HepG2 (cell line): ENCODE data around the gene PTBP2. TPM values are rescaled to one million over a fixed set of nuclear protein-coding genes. Genes with fewer than 3 reads are reported as not detected.

Experiments used
- AGO2 ChIP-seq: fragments of 200-400 bp; formaldehyde crosslinking; optimal IDR thresholded peaks from 2 replicates; pipeline ENCODE3; 2017; ENCODE audit warnings: mild to moderate bottlenecking, low read depth, low read length, moderate library complexity
- CBX1 ChIP-seq: IDR thresholded peaks from one replicate; pipeline ENCODE4 v1.6.1; 2016; ENCODE audit warnings: antibody characterized with exemption, low read depth
- GABPB1 ChIP-seq: IDR thresholded peaks from 2 replicates; pipeline ENCODE4 v1.6.1; 2016; ENCODE audit warnings: mild to moderate bottlenecking, missing genetic modification reagents, moderate library complexity, missing compliant biosample characterization
- HNF4A ChIP-seq: sonication (generic); formaldehyde crosslinking; IDR thresholded peaks from 2 replicates; pipeline ENCODE4 v1.4.0; 2020; ENCODE audit warnings: missing genetic modification reagents
- KAT8 ChIP-seq: IDR thresholded peaks from 2 replicates; pipeline ENCODE4 v1.6.1; 2016; ENCODE audit warnings: missing genetic modification reagents, missing compliant biosample characterization
- REXO4 ChIP-seq: sonication (generic); formaldehyde crosslinking; IDR thresholded peaks from 2 replicates; pipeline ENCODE4 v1.8.0; 2022; ENCODE audit warnings: missing genetic modification reagents, mild to moderate bottlenecking, borderline replicate concordance
- SNRNP70 ChIP-seq: fragments of 200-400 bp; formaldehyde crosslinking; IDR thresholded peaks from 2 replicates; pipeline ENCODE4 v1.6.1; 2017; ENCODE audit warnings: mild to moderate bottlenecking, low read depth, low read length, moderate library complexity
- TOPORS ChIP-seq: sonication (generic); formaldehyde crosslinking; IDR thresholded peaks from 2 replicates; pipeline ENCODE4 v1.8.0; 2023; ENCODE audit warnings: mild to moderate bottlenecking, missing genetic modification reagents
- YEATS4 ChIP-seq: sonication (generic); formaldehyde crosslinking; IDR thresholded peaks from 2 replicates; pipeline ENCODE4 v1.4.0; 2020; ENCODE audit warnings: missing genetic modification reagents, borderline replicate concordance
- ZNF232 ChIP-seq: sonication (generic); formaldehyde crosslinking; IDR thresholded peaks from 2 replicates; pipeline ENCODE4 v1.4.0; 2020; ENCODE audit warnings: missing genetic modification reagents, borderline replicate concordance
- ZNF296 ChIP-seq: sonication (generic); formaldehyde crosslinking; conservative IDR thresholded peaks from 2 replicates; pipeline ENCODE4 v1.5.0; 2020; ENCODE audit warnings: mild to moderate bottlenecking, missing genetic modification reagents
- ZNF607 ChIP-seq: sonication (generic); formaldehyde crosslinking; IDR thresholded peaks from 2 replicates; pipeline ENCODE4 v1.5.1; 2020; ENCODE audit warnings: missing genetic modification reagents, mild to moderate bottlenecking, borderline replicate concordance
- ZNF678 ChIP-seq: sonication (generic); formaldehyde crosslinking; IDR thresholded peaks from 2 replicates; pipeline ENCODE4 v1.4.0; 2020; ENCODE audit warnings: mild to moderate bottlenecking, missing genetic modification reagents
- ZNF883 ChIP-seq: sonication (generic); formaldehyde crosslinking; IDR thresholded peaks from 2 replicates; pipeline ENCODE4 v1.5.1; 2020; ENCODE audit warnings: mild to moderate bottlenecking, missing genetic modification reagents; ENCODE audit errors: not compliant biosample characterization
- polyA plus RNA-seq, 8 experiments: library from polyadenylated mRNA; depleted of rRNA in 3 of 8; stranded (reverse) in 7 of 8; unstranded in 1 of 8; fragments of >200 nt; fragmentation: Illumina TruSeq in 4 of 8; extraction: Trizol in 4 of 8; gene quantifications; 2 replicates each; pipeline versions ENCODE4 v1.2.1 to v1.2.3, GENCODE V29; 2011 to 2016; ENCODE audit warnings: low read depth in 4 of 8, missing spikeins in 1 of 8, mixed read lengths in 1 of 8; ENCODE audit not compliant: insufficient read depth in 1 of 8
- total RNA-seq, 5 experiments: library from RNA; depleted of rRNA; stranded (reverse); fragments of >200 nt; fragmentation: Illumina TruSeq; extraction: Trizol; gene quantifications; 2 replicates each; pipeline ENCODE4 v1.2.3, GENCODE V29; 2016; ENCODE audit warnings: low read depth in 1 of 5
- TF ChIP-seq, protein P1 (sequence below): sonication (generic); formaldehyde crosslinking; conservative IDR thresholded peaks from 2 replicates; pipeline ENCODE4 v1.5.0; 2020; ENCODE audit warnings: missing genetic modification reagents
- TF ChIP-seq, protein P2 (sequence below): IDR thresholded peaks from 2 replicates; pipeline ENCODE4 v1.6.1; 2016; ENCODE audit warnings: low read depth, missing genetic modification reagents, missing compliant biosample characterization
- TF ChIP-seq, protein P3 (sequence below): sonication (generic); formaldehyde crosslinking; IDR thresholded peaks from 2 replicates; pipeline ENCODE4 v1.5.0; 2020; ENCODE audit warnings: mild to moderate bottlenecking, missing genetic modification reagents
- TF ChIP-seq, protein P4 (sequence below): IDR thresholded peaks from 2 replicates; pipeline ENCODE4 v1.6.1; 2012; ENCODE audit warnings: inconsistent platforms

The PTBP2 gene
- total and polyA plus RNA-seq, 2 of the 13 experiments (the other 11 are each of a cell fraction or from before 2014, with no cell fraction given): 10.5 to 14.1 TPM

DNA sequence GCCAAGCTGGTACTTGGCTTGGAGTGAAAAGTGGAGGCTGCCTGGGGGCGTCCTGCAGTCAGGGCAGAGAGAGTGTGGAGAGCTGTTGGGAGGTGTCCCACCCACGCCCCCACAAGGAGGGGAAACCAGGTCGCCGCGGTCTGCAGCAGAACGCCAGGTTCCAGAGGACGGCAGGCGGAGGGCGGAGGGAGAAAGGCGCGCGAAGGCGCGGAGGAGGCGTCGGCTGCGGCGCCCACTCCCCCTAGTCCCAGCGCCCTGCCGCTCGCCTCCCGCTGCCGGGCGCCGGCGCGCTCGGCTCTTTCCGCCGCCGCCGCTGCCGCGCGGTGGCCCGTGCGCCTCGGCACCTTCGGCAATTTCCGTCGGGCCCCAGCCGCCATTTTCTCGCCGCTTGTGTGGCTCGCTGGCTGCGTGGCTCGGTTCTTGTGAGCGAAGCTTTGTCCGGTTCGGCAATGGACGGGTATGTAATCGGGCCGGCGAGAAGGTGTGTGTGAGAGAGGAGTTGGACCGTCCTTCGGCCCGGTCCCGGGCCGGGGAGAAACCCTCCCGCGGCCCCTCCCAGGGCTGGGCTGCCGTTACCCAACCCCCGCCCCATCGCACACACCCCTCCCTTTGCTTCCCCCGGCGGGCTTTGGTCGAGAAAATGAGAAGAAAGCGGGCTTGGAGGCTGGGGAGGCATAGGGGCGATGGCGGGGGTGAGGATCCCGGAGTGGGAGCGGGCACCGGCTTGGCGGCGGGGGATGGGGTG is at the start of gene PTBP2 (continued):
- TF ChIP-seq, protein P1, sequence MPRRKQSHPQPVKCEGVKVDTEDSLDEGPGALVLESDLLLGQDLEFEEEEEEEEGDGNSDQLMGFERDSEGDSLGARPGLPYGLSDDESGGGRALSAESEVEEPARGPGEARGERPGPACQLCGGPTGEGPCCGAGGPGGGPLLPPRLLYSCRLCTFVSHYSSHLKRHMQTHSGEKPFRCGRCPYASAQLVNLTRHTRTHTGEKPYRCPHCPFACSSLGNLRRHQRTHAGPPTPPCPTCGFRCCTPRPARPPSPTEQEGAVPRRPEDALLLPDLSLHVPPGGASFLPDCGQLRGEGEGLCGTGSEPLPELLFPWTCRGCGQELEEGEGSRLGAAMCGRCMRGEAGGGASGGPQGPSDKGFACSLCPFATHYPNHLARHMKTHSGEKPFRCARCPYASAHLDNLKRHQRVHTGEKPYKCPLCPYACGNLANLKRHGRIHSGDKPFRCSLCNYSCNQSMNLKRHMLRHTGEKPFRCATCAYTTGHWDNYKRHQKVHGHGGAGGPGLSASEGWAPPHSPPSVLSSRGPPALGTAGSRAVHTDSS (CRISPR knock-in tag): no peak
- TF ChIP-seq, protein P2, sequence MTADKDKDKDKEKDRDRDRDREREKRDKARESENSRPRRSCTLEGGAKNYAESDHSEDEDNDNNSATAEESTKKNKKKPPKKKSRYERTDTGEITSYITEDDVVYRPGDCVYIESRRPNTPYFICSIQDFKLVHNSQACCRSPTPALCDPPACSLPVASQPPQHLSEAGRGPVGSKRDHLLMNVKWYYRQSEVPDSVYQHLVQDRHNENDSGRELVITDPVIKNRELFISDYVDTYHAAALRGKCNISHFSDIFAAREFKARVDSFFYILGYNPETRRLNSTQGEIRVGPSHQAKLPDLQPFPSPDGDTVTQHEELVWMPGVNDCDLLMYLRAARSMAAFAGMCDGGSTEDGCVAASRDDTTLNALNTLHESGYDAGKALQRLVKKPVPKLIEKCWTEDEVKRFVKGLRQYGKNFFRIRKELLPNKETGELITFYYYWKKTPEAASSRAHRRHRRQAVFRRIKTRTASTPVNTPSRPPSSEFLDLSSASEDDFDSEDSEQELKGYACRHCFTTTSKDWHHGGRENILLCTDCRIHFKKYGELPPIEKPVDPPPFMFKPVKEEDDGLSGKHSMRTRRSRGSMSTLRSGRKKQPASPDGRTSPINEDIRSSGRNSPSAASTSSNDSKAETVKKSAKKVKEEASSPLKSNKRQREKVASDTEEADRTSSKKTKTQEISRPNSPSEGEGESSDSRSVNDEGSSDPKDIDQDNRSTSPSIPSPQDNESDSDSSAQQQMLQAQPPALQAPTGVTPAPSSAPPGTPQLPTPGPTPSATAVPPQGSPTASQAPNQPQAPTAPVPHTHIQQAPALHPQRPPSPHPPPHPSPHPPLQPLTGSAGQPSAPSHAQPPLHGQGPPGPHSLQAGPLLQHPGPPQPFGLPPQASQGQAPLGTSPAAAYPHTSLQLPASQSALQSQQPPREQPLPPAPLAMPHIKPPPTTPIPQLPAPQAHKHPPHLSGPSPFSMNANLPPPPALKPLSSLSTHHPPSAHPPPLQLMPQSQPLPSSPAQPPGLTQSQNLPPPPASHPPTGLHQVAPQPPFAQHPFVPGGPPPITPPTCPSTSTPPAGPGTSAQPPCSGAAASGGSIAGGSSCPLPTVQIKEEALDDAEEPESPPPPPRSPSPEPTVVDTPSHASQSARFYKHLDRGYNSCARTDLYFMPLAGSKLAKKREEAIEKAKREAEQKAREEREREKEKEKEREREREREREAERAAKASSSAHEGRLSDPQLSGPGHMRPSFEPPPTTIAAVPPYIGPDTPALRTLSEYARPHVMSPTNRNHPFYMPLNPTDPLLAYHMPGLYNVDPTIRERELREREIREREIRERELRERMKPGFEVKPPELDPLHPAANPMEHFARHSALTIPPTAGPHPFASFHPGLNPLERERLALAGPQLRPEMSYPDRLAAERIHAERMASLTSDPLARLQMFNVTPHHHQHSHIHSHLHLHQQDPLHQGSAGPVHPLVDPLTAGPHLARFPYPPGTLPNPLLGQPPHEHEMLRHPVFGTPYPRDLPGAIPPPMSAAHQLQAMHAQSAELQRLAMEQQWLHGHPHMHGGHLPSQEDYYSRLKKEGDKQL: 0 out of 2 replicates have a peak, but pooled peaks have one; percentile 10
- TF ChIP-seq, protein P3, sequence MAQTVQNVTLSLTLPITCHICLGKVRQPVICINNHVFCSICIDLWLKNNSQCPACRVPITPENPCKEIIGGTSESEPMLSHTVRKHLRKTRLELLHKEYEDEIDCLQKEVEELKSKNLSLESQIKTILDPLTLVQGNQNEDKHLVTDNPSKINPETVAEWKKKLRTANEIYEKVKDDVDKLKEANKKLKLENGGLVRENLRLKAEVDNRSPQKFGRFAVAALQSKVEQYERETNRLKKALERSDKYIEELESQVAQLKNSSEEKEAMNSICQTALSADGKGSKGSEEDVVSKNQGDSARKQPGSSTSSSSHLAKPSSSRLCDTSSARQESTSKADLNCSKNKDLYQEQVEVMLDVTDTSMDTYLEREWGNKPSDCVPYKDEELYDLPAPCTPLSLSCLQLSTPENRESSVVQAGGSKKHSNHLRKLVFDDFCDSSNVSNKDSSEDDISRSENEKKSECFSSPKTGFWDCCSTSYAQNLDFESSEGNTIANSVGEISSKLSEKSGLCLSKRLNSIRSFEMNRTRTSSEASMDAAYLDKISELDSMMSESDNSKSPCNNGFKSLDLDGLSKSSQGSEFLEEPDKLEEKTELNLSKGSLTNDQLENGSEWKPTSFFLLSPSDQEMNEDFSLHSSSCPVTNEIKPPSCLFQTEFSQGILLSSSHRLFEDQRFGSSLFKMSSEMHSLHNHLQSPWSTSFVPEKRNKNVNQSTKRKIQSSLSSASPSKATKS (CRISPR knock-in tag): no peak
- TF ChIP-seq, protein P4, sequence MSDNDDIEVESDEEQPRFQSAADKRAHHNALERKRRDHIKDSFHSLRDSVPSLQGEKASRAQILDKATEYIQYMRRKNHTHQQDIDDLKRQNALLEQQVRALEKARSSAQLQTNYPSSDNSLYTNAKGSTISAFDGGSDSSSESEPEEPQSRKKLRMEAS: peak; percentile 60
- TF ChIP-seq AGO2 (peak; percentile 65), REXO4 (CRISPR knock-in tag) (no peak), TOPORS (CRISPR knock-in tag) (peak; percentile 22; the same call in 1 of the 2 replicates), SNRNP70 (no peak), ZNF232 (CRISPR knock-in tag) (0 out of 2 replicates have a peak, but pooled peaks have one; percentile 25), ZNF296 (no peak), GABPB1 (CRISPR knock-in tag) (peak; percentile 58; the same call in 1 of the 2 replicates), CBX1 (no peak), ZNF607 (CRISPR knock-in tag) (no peak), ZNF678 (CRISPR knock-in tag) (no peak), HNF4A (CRISPR knock-in tag) (0 out of 2 replicates have a peak, but pooled peaks have one; percentile 4), KAT8 (CRISPR knock-in tag) (peak; percentile 34; the same call in 1 of the 2 replicates), YEATS4 (peak; percentile 92), ZNF883 (peak; percentile 28)
